Right cardiac atrium (tissue), 5 donors: Measurements from ENCODE around the gene AKR1E2. TPM values are rescaled to one million over a fixed set of nuclear protein-coding genes. Genes with fewer than 3 reads are reported as not detected.

ENCODE experiments used
- ATAC-seq, 2 donors: fragments of 200-7000 bp; cut with Tn5 transposase; one replicate each; pipeline versions ENCODE4 v1.8.0 to v1.9.1; 2020; ENCODE audit warnings: moderate library complexity in 2 of 2, mild to moderate bottlenecking in 1 of 2
- DNase-seq, 3 donors: peaks; one replicate each; pipeline ENCODE4 v3.0.0-alpha.2; 2020
- H3K27ac ChIP-seq: one replicate; pipeline ENCODE4 v1.5.1; 2013; ENCODE audit warnings: mild to moderate bottlenecking, low read length, control low read depth, moderate library complexity
- H3K27me3 ChIP-seq: one replicate; pipeline ENCODE4 v1.6.1; 2013; ENCODE audit not compliant: control insufficient read depth, insufficient read depth
- H3K4me1 ChIP-seq: one replicate; pipeline ENCODE4 v1.6.1; 2013; ENCODE audit warnings: low read length; ENCODE audit not compliant: control insufficient read depth, insufficient read depth
- H3K4me3 ChIP-seq: one replicate; pipeline ENCODE4 v1.5.1; 2013; ENCODE audit warnings: low read length, control low read depth
- H3K9me3 ChIP-seq: one replicate; pipeline ENCODE4 v1.6.1; 2013; ENCODE audit warnings: low read length; ENCODE audit not compliant: control insufficient read depth
- WGBS: extraction: QIAGEN DNeasy Blood & Tissue Kit; methylation state at CpG from one replicate; pipeline ENCODE4 v1.1.7; 2013; 5-methylcytosine and 5-hydroxymethylcytosine counted together
- intact Hi-C, 4 donors: fragments of 100-400 bp; cut with DNase I; formaldehyde crosslinking; loops; one replicate each; pipeline versions ENCODE4 v1.11.0 to v1.14.0; 2022 to 2023
- polyA plus RNA-seq: library from polyadenylated mRNA; stranded (reverse); fragments of 200-250 nt; gene quantifications from one replicate; pipeline ENCODE4 v1.2.3, GENCODE V29; 2013
- total RNA-seq, 4 donors: library from RNA; stranded (reverse); fragmentation: NEBNext Ultra II Directional; extraction: Animal tissue kit (Norgen Biotek cat#: 25700); gene quantifications; one replicate each; pipeline ENCODE4 v1.2.1, GENCODE V29; 2021
- donor health status: healthy with polysubstance abuse.
- donor health status: DM: no; HTN: yes; CAD: no.
- donor health status: DM: no; HTN: no; CAD: no.
- donor health status: DM: no; HTN: yes; CAD: no; lungs with severe emphysema.
- donor health status: DM: yes; HTN: yes; CAD: no.

The AKR1E2 gene
- total and polyA plus RNA-seq, 5 donors = 3.1 to 12.5 (median 7.8) TPM

DNA sequence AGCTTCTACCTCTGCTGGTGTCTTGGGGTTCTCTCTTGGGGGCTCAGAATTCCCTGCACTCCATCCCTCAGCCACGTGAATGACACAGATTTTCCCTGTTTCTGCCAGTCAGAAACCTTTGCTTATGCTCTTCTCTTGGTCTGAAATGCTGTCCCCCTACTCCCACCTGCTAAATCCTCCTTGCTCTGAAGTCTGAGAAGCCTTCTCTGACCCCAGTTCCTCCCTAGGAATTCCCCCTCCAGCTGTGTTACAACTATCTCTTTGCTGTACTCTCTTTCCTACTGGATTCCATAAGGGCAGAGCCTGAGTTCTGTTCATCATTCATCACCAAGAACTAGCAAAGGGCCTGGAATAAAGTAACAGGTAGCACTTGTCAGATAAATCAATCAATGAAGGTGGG, 33.6 kb upstream of the AKR1E2 start:
- H3K4me1 ChIP-seq = no peaks in the 10 kb centered on the region
- no peaks in the 10 kb centered on the region for H3K27me3 ChIP-seq
- no peak overlapping the region for H3K4me3 ChIP-seq
- 53% methylated on average over 1 of the region's 1 CpG for WGBS
- ATAC-seq (no peak), DNase-seq (no peak)
- intact Hi-C loops = no loop called here
- no peaks in the 10 kb centered on the region for H3K9me3 ChIP-seq
- H3K27ac ChIP-seq = no peak overlapping the region

- H3K4me3 ChIP-seq = no peak overlapping the region
- DNase-seq (no peak), ATAC-seq (no peak)
- H3K4me1 ChIP-seq = no peaks in the 10 kb centered on the region
- intact Hi-C loops = no loop called here
- H3K9me3 ChIP-seq = no peaks in the 10 kb centered on the region
- H3K27me3 ChIP-seq = no peaks in the 10 kb centered on the region
- no peak overlapping the region for H3K27ac ChIP-seq
- 86% methylated on average over 3 of the region's 3 CpGs for WGBS
These were observed 24.6 kb upstream of the AKR1E2 start for GRCh38 chr10:4801405-4801804.

GRCh38 chr10:4802711-4803487, 23.1 kb upstream of the AKR1E2 start:
- no peaks in the 10 kb centered on the region for H3K9me3 ChIP-seq
- no peak overlapping the region for H3K27ac ChIP-seq
- no peak overlapping the region for H3K4me3 ChIP-seq
- intact Hi-C loops = no loop called here
- WGBS = 81% methylated on average over 6 of the region's 6 CpGs
- DNase-seq (no peak), ATAC-seq (no peak)
- no peaks in the 10 kb centered on the region for H3K4me1 ChIP-seq
- H3K27me3 ChIP-seq = no peaks in the 10 kb centered on the region

- WGBS = 80% methylated on average over 2 of the region's 2 CpGs
- intact Hi-C loops = no loop called here
- ATAC-seq = no peak
- Histone ChIP-seq H3K27me3 (no peaks in the 10 kb centered on the region), H3K9me3 (no peaks in the 10 kb centered on the region), H3K4me1 (no peaks in the 10 kb centered on the region), H3K4me3 (no peak overlapping the region), H3K27ac (no peak overlapping the region)
- no peak for DNase-seq
These were observed 22.2 kb upstream of the AKR1E2 start for GRCh38 chr10:4803822-4804221.

DNA sequence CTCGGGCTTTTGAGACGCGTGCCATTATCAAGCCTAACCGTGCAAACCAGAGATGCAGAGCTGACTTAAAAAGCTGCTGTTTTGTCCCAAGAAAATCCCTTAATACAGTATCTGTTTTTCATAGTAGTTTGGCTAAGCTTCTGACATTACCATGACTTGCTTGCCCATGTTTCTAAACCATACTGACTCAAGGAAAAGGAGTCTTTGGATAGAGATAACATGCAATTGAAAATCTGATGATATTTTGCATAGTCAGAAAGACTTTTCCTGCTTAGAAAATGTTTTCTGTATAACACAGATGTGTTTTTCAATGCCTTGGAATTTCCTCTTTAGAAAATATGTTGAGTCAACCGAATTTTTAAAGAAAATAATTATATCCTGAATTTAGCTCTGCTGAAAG, 21.5 kb upstream of the AKR1E2 start:
- H3K4me3 ChIP-seq = no peak overlapping the region
- no peaks in the 10 kb centered on the region for H3K9me3 ChIP-seq
- no peaks in the 10 kb centered on the region for H3K4me1 ChIP-seq
- DNase-seq (no peak), ATAC-seq (no peak)
- H3K27ac ChIP-seq = no peak overlapping the region
- intact Hi-C loops = no loop called here
- H3K27me3 ChIP-seq = no peaks in the 10 kb centered on the region
- 78% methylated on average over 5 of the region's 5 CpGs for WGBS

DNA sequence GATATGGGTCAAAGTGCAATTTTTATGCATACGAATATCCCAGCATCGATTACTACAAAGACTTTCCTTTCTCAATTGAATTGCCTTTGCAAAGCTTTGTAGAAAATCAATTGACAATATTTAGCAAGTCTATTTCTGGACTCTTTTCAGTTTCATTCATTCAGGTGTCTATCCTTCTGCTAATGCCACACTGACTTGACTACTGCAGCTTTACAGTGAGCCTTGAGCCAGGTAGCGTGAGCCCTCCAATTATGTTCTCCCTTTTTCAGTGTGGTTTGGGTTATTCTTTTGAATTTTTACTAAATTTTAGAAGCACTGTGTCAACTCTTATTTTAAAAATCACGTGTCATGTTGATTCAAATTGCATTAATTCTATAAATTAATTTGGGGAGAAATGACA, 19.5 kb upstream of the AKR1E2 start:
- 96% methylated on average over 4 of the region's 4 CpGs for WGBS
- Histone ChIP-seq H3K27ac (no peak overlapping the region), H3K27me3 (no peaks in the 10 kb centered on the region), H3K9me3 (no peaks in the 10 kb centered on the region), H3K4me3 (no peak overlapping the region), H3K4me1 (no peaks in the 10 kb centered on the region)
- ATAC-seq (no peak), DNase-seq (no peak)
- intact Hi-C loops = no loop called here

DNA sequence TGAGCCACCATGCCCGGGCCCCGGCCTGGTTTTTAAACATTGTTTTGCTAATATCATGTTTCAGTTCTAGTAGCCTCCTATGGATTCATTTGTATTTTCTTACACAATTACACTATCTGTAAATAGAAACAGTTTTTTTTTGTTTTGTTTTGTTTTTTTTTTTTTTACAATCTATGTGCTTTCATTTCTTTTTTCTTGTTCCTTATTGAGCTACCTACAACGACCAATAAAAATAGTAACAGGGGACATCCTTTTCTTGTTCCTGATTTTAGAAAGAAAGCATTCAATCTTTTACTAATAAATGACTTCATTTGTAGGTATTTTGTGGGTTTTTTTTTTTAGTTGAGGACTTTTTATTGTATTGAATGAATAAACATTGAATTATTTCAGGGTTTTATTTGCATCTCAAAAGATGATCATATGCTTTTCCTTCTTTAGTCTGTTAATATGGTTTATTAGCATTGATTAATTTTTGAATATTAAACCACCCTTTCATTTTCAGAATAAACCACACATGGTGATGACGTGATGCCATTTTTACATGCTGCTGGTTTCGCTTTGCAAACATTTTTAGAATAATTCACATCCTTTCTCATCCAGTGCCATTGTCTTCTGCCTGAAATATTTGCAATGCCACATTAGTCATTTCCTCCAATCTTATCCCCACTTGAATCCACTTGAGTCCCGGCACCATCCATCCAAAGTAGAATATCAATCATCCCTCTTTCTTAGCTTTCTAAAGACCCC, 18.1 kb upstream of the AKR1E2 start:
- Histone ChIP-seq H3K9me3 (no peaks in the 10 kb centered on the region), H3K4me3 (no peak overlapping the region), H3K27me3 (no peaks in the 10 kb centered on the region), H3K4me1 (no peaks in the 10 kb centered on the region), H3K27ac (no peak overlapping the region)
- ATAC-seq = no peak
- 52% methylated on average over 6 of the region's 6 CpGs for WGBS
- intact Hi-C loops = no loop called here
- DNase-seq = no peak

DNA sequence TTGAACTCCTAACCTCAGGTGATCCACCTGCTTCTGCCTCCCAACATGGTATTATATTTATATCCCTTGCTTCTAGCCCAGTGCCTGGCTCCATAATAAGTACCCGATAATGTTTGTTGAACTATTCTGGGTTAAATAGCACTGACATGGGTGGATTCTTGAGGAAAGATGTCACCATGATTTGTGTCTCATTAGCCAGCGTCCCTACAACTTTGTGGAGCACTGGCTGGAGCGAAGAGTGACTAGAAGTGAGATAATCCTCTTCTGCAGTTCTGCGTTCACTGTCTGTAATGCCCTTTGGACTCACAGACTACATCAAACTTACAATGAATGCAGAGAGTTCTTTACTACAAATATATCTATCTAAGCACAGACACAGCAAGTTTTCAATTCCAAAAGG, 16.9 kb upstream of the AKR1E2 start:
- ATAC-seq (no peak), DNase-seq (no peak)
- intact Hi-C loops = no loop called here
- WGBS = 94% methylated on average over 4 of the region's 4 CpGs
- Histone ChIP-seq H3K9me3 (no peaks in the 10 kb centered on the region), H3K27ac (no peak overlapping the region), H3K4me3 (no peak overlapping the region), H3K4me1 (no peaks in the 10 kb centered on the region), H3K27me3 (no peaks in the 10 kb centered on the region)

GRCh38 chr10:4810092-4810491, 15.9 kb upstream of the AKR1E2 start:
- no peak overlapping the region for H3K4me3 ChIP-seq
- ATAC-seq = no peak
- 53% methylated on average over 9 of the region's 9 CpGs for whole genome bisulfite sequencing
- intact Hi-C loops = no loop called here
- no peaks in the 10 kb centered on the region for H3K9me3 ChIP-seq
- H3K27ac ChIP-seq = no peak overlapping the region
- H3K4me1 ChIP-seq = no peaks in the 10 kb centered on the region
- H3K27me3 ChIP-seq = no peaks in the 10 kb centered on the region
- DNase-seq = no peak

DNA sequence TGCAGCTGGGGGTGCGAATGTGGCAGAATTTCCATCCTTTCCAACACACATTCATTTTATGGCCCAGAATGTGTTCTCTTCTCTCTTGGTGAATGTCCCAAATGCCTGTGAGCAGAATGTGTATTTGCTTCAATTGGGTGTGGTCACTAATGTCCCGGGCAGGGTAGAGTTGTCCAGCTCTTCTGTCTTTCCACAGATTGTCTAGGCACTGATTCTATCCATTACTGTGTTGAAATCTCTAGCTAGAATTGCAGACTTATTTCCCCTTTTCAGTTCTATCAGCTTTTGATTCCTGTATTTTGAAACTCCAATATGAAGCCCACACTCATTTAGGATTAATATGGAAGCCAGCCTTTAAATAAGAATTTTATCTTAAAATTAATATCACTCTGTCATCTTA, 14.0 kb upstream of the AKR1E2 start:
- ATAC-seq = peak in 1 of 2 donors; percentile 65
- H3K4me3 ChIP-seq = no peak overlapping the region
- intact Hi-C loops = no loop called here
- H3K9me3 ChIP-seq = no peaks in the 10 kb centered on the region
- H3K27me3 ChIP-seq = no peaks in the 10 kb centered on the region
- 65% methylated on average over 2 of the region's 2 CpGs for WGBS
- H3K27ac ChIP-seq = no peak overlapping the region
- DNase-seq = no peak
- no peaks in the 10 kb centered on the region for H3K4me1 ChIP-seq

DNA sequence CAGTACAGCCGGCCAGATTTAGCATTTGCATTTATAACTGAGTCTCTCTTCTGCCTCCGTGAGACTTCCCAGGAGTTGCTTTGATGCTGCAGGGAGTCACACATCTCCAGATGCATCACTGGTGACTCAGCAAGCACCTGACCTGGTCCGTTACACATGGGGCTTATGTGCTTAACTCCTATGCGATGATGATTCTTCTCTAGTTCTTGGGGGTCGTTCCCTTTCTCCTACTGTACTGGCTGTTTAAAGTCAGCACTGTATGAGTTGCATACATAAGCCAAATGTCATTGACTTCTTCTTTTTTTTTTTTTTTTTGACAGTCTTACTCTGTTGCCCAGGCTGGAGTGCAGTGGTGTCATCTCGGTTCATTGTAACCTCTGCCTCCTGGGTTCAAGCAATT, 13.0 kb upstream of the AKR1E2 start:
- Histone ChIP-seq H3K27ac (no peak overlapping the region), H3K27me3 (no peaks in the 10 kb centered on the region), H3K4me3 (no peak overlapping the region), H3K9me3 (no peaks in the 10 kb centered on the region), H3K4me1 (no peaks in the 10 kb centered on the region)
- DNase-seq = no peak
- WGBS = 75% methylated on average over 6 of the region's 6 CpGs
- no peak for ATAC-seq
- intact Hi-C loops = no loop called here
